Amniotic stem cell (primary cell): ENCODE measurements around the gene ANKRD7.

ENCODE experiments used
- DNase-seq: peaks from one replicate; lab custom pipeline; 2025; lab: John Stamatoyannopoulos, UW

The ANKRD7 gene, protein sequence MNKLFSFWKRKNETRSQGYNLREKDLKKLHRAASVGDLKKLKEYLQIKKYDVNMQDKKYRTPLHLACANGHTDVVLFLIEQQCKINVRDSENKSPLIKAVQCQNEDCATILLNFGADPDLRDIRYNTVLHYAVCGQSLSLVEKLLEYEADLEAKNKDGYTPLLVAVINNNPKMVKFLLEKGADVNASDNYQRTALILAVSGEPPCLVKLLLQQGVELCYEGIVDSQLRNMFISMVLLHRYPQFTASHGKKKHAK

GRCh38 chr7:118224521-118224920 lies at the start of gene ANKRD7:
Gene ANKRD7, plus strand, starts transcription at chr7:118224704. Its CDS starts 127 bp downstream, at chr7:118224831.
- no peak for DNase-seq

- no peak for DNase-seq
Observed at GRCh38 chr7:118175740-118176139, 48.8 kb upstream of the ANKRD7 start.

GRCh38 chr7:118179191-118179590 lies 45.3 kb upstream of the ANKRD7 start:
- DNase-seq, result no peak

GRCh38 chr7:118182593-118183427 lies 41.7 kb upstream of the ANKRD7 start:
- no peak for DNase-seq

DNA sequence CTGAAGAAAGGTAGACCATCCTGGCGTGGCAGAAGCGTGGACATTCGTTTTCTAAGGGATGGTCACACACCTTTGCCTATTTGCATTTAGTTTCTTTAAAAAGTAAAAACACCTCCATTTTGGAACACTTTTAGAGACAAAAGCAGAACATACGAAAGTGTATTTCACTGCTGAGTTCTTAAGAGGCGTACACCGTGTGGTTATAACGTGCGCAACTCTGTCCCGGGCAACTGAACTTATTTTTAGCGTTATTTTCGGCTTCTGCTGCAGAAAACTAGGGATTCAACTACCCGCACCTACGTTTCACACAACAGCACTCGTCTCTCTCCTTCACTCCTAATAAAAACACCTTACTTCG lies 41.1 kb upstream of the ANKRD7 start:
- no peak for DNase-seq

DNA sequence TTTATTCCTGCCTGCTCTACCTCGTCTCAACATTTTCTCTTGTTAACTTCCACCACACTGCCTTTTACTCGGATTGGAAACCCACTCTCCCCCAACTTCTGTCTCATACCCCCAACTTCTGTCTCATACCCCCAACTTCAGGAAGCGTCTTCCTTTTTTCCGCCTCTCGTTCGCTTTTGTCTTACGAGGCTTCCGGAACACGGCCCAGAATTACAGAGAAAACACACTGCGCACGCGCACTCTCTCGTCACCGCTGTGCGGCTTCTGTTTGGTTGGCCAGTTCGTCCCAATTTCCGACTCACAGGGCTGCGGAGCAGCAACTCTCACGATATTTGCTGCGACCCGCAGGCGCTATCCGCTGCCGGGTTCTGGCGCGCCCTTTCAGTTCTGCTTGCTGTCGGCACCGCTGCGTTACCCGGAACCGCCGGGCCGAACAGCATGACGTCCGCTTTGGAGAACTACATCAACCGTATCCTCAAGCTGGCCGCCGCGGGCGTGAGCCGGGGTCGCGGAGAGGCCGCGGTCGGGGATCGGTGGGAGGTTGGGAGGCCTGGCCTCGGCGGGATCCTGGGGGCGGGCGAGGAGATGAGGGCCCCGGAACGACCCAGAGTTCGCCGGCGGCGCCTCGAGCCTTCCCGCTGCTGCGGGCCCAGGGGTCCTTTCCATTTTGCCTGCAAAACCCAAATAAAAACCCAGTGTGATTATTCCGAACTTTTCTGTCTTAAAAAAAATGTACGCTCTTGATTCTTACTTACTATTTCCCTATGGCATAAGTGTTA lies 40.5 kb upstream of the ANKRD7 start, which contains the start of gene LSM8:
LSM8 (plus strand) TSS at position 379 of the 779 bp plus-strand sequence; CDS start at position 439, 60 bp downstream.
- DNase-seq, result peak; percentile 85

DNA sequence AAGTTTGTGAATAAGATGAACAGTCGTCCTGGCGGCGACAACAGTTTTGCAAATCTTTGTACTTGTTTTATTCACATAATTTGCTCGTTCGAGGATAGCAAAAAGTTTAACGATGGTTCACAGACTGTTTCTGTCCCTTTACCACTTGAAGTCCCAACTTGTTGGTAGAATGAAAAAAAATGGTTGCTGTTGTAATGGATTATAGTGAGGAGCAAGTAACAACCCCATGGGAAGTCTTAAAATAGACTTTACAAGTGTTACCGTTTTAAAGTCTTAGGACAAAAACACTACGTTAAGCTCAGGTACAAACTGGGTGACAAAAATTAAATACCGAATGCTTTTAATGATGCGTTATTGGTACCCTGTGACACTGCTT lies 40.0 kb upstream of the ANKRD7 start:
- DNase-seq, result no peak

DNA sequence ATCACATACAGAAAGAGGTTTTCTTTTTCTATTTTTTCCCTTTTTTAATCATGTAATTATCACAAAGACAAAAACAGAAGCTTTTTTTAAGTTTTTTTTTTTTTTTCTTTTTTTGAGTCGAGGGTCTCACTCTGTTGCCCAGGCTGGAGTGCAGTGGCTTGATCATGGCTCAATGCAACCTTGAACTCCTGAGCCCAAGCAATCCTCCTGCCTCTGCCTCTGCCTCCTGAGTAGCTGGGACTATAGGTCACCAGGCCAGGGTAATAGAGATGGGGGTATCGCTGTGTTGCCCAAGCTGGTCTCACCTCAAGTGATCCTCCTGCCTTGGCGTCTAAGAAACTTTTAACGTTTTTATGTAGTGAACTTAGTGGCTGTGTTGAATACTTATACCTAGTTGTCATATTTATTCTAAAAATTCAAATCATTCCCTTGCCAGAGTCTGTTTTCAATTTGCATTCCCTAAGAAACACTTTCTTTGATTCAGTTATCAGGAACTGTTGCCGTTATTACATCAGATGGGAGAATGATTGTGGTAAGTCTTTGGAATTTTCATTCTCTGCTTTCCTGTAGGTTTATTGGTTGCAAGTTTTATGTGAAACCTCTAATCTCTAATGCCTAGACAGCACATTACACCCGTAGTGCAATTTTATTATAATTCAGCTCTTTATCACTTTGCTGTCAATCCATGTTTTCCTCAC lies 39.2 kb upstream of the ANKRD7 start:
- no peak for DNase-seq

- no peak for DNase-seq
Observed at GRCh38 chr7:118186501-118186900, 38.0 kb upstream of the ANKRD7 start.

- DNase-seq, result no peak
Observed at GRCh38 chr7:118194571-118194970, 29.9 kb upstream of the ANKRD7 start.

DNA sequence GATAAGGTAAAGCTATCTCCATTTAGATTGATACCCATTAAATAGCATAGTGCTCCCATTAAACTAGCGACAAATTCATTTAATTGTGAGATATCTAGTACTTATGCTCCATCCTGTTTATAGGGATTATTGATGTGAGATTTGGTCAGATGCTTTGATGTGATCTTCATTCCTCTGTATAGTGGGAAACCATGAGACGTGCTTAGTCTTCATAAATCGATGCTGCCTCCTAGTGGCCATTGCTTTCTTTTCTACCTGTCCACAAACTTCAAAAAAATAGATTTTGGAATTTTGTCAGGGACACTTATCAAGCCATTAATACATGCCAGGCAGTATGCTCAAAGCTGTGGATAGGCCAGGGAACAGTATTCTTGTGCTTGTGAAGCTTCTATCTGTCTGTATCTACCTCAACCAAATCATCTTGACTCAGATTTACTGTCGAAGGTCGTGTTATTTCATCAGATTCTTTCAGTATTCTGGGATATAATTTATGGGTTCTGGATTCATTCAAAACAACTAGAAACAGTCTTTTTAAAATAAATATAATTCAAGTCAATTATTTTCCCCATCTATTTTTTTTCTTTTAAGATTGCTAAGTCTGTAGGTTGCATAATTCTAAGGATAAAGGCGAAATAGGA lies 28.5 kb upstream of the ANKRD7 start:
- DNase-seq, result peak; percentile 36

GRCh38 chr7:118202061-118202460 lies 22.4 kb upstream of the ANKRD7 start:
- no peak for DNase-seq

- DNase-seq, result peak; percentile 15
Observed at GRCh38 chr7:118214051-118214832, 10.3 kb upstream of the ANKRD7 start.

DNA sequence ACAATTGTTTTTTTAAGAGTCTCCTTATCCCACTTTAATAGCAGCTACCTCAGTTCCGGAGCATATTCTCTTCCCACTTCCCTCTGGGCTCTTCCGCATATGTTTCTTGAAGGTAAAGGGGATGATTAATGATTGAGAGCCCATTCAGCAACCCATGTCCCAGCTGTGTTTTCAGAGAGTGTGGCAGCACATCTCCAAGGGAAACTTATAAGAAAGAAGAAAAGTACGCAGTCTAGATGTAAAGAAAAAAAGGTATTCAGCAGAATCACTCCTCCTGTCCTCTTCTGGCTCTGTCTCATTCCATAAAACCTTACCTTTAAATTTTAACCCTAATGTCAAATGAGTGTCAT lies 9.7 kb upstream of the ANKRD7 start:
- DNase-seq, result no peak

- DNase-seq, result no peak
Observed at GRCh38 chr7:118217210-118217619, 7.3 kb upstream of the ANKRD7 start.

DNA sequence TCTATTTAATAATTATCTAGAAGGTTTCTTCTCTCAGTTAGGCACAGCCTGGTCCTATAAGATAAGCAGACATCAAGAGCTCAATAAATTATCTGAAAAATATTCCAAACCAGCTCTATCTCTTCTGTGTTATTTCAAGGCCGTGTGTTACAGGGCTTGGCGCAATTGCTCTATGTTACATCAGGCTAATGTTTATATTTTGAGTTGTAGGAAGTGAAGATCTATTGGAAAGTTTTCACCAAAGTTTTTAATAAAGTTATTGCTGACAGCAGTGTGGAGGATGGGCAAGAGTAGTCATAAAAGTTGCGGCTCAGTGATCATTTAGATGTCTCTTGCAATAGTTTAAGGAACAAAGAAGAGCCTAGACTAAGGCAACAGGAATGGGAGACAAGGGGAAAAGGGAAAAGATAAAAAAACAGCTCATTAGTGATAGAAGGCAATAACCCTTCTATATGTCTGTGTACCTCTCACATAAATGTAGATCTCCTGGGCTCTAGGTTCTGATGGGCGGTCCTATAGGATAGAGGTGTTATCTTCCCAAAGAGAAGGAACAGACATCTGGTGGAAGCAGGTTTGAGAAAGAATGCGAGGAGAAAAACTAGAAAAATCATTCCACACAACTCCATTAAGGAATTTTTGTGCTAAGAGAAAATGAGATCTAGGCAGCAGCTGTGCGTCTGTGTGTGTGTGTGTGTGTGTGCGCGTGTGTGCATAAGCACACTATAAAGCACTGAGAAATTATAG lies 5.9 kb upstream of the ANKRD7 start:
- DNase-seq, result no peak

DNA sequence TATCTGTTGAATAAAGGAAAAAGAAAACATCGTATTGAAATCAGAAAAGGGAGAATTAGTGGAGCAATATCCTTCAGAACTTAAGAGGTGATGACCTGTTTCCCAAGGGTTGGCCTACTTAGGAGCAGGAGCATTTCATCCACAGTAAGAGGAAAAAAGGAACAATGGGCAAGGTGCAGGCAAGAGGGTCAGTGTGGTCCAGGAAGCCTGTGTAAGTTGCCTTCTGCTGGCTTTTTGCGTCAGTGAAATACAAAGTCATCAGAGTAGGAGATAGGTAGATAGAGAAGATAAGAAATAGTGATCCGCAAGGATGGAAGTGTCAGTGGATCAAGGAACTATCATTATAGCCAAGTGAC lies 5.4 kb upstream of the ANKRD7 start:
- DNase-seq, result no peak

DNA sequence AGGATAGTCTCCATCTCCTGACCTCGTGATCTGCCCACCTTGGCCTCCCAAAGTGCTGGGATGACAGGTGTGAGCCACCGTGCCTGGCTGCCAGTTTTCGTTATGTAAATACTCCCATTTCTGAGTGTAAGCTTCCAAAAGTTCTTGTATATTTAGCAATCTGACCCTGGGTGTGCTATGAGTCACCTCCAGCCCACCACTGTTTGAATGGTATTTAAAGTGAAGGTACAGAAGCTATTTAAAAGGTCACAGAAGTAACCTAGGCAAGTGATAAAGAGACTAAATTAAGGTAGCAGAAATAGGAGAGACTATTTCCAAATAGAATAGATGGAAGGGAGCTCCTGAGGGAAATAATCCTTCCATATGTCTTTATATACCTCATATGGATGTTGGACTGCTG lies 3.9 kb upstream of the ANKRD7 start:
- DNase-seq, result no peak

DNA sequence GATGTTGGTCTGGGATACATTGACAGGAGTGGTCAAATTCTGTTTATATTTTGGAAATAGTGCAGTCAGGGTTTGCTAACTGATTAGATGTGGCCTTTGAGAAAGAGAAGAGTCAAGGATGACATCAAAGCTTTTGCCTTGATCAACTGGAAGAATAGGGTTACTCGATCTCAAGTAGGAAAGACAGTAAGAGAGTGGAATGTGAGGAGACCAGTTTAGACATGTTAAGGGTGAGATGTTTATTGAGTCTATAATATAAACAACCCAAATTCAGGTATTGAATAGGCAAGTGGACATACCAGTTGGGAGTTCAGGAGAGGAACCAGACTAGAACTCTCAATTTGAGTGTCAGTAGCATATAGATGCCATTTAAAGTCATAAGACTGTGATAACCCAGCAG lies 1.9 kb upstream of the ANKRD7 start:
- no peak for DNase-seq

GRCh38 chr7:118232837-118233236 lies 8.3 kb downstream of the ANKRD7 start:
- DNase-seq, result no peak
